MCF 10A (cell line): ENCODE measurements around the gene SPTSSA. TPM values are rescaled to one million over a fixed set of nuclear protein-coding genes. Genes with fewer than 3 reads are reported as not detected.
A peak's percentile ranks its signal among the peaks of the same experiment; 100 is the strongest.
"Not testable (repeated sequence)": the region's sequence is repeated elsewhere in the genome, so short reads cannot be mapped to it uniquely, and the experiment has no call there.

Experiments used
- BruUV-seq: library from RNA; stranded (reverse); fragments of 400-500 nt; replicated peaks from 2 replicates; lab custom pipeline; 2021; lab: Mats Ljungman, UMichigan
- CTCF ChIA-PET: fragments of 300-600 bp; sonication (Branson Sonifier 250); formaldehyde crosslinking; extraction: SDS; loops from one replicate; lab custom pipeline; 2021; ENCODE audit warnings: antibody characterized with exemption, inconsistent platforms; lab: Yijun Ruan, JAX
- POLR2A ChIA-PET: fragments of 300-600, 350-650 bp; sonication (Branson Sonifier 250); formaldehyde crosslinking; extraction: SDS; loops from one replicate; lab custom pipeline; 2020; ENCODE audit warnings: antibody characterized with exemption, inconsistent platforms; lab: Yijun Ruan, JAX
- DNase-seq: peaks from one replicate; pipeline ENCODE4 v3.0.0-alpha.2; 2018; ENCODE audit not compliant: unreplicated experiment
- H3K27ac Mint-ChIP-seq: one replicate; pipeline ENCODE4 v1.8.0; 2022; ENCODE audit warnings: mild to moderate bottlenecking, low read depth, mixed read lengths; ENCODE audit not compliant: unreplicated experiment
- H3K27me3 Mint-ChIP-seq: one replicate; pipeline ENCODE4 v1.8.0; 2022; ENCODE audit warnings: mixed read lengths; ENCODE audit not compliant: insufficient read depth, unreplicated experiment
- H3K36me3 Mint-ChIP-seq: one replicate; pipeline ENCODE4 v1.8.0; 2022; ENCODE audit warnings: mild to moderate bottlenecking, moderate library complexity, mixed read lengths; ENCODE audit not compliant: insufficient read depth, unreplicated experiment
- H3K4me1 Mint-ChIP-seq: one replicate; pipeline ENCODE4 v1.8.0; 2022; ENCODE audit warnings: mixed read lengths; ENCODE audit not compliant: insufficient read depth, unreplicated experiment
- H3K4me3 Mint-ChIP-seq: one replicate; pipeline ENCODE4 v1.8.0; 2022; ENCODE audit warnings: mild to moderate bottlenecking, moderate library complexity, mixed read lengths; ENCODE audit not compliant: unreplicated experiment
- H3K9me3 Mint-ChIP-seq: one replicate; pipeline ENCODE4 v1.8.0; 2022; ENCODE audit warnings: mixed read lengths; ENCODE audit not compliant: unreplicated experiment
- intact Hi-C: fragments of 100-400 bp; cut with micrococcal nuclease; formaldehyde crosslinking; loops from 2 replicates; pipeline ENCODE4 v1.14.1; 2022
- total RNA-seq: library from RNA; stranded (reverse); gene quantifications from 2 replicates; pipeline ENCODE4 v1.2.3, GENCODE V29; 2022
- TF ChIP-seq, protein P1 (sequence below): fragments of 200-600 bp; IDR thresholded peaks from one replicate; pipeline ENCODE4 v1.8.0; 2022; ENCODE audit warnings: antibody characterized with exemption, mild to moderate bottlenecking; ENCODE audit not compliant: unreplicated experiment

The SPTSSA gene
- total RNA-seq, 1 experiment from 2014 or later, result 30.5 TPM

DNA sequence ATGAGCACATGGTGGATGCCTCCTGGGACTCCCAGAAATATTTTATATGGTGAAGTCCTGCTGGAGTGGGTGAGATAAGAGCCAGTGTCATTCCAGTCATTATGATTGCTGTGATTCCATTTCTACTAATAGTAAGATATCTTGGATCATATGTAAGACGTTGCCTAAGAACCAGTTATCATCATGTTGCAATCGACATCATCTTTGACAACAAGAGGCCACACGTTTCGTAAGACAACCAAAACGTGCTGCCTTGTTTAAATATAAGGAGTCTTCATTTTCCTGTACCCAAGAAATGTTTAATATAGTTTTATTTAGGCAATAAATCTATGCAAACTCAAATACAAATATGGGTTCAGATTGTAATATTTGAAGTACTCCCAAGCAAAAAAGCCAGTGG is 58.4 kb downstream of the SPTSSA start:
- H3K27me3 Mint-ChIP-seq, result no peaks in the 10 kb centered on the region
- no TSS peak for BruUV-seq
- POLR2A ChIA-PET, result no interaction called here
- peaks cover 4% of the 10 kb centered on the region for H3K4me1 Mint-ChIP-seq
- TF ChIP-seq, protein P1, sequence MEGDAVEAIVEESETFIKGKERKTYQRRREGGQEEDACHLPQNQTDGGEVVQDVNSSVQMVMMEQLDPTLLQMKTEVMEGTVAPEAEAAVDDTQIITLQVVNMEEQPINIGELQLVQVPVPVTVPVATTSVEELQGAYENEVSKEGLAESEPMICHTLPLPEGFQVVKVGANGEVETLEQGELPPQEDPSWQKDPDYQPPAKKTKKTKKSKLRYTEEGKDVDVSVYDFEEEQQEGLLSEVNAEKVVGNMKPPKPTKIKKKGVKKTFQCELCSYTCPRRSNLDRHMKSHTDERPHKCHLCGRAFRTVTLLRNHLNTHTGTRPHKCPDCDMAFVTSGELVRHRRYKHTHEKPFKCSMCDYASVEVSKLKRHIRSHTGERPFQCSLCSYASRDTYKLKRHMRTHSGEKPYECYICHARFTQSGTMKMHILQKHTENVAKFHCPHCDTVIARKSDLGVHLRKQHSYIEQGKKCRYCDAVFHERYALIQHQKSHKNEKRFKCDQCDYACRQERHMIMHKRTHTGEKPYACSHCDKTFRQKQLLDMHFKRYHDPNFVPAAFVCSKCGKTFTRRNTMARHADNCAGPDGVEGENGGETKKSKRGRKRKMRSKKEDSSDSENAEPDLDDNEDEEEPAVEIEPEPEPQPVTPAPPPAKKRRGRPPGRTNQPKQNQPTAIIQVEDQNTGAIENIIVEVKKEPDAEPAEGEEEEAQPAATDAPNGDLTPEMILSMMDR, result no peak
- intact Hi-C loops, result no loop called here
- CTCF ChIA-PET, result no interaction called here
- no peak overlapping the region for H3K27ac Mint-ChIP-seq
- no peaks in the 10 kb centered on the region for H3K9me3 Mint-ChIP-seq
- H3K36me3 Mint-ChIP-seq, result no peaks in the 10 kb centered on the region
- no peak overlapping the region for H3K4me3 Mint-ChIP-seq
- DNase-seq, result peak; percentile 17

DNA sequence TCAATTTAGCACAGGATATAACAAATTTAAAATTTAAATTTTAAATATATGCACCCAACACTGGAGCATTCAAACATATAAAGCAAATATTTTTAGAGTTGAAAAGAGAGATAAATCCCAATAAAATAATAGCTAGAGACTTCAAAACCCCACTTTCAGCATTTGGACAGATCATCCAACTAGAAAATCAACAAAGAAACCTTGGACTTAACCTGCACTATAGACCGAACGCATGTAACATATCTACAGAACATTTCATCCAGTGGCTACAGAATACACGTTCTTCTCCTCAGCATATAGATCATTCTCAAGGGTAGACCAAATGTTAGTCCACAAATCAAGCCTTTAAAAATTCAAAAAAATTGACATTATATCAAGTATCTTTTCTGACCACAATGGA is 64.0 kb downstream of the SPTSSA start:
- Mint-ChIP-seq H3K4me3 (no peak overlapping the region), H3K9me3 (no peaks in the 10 kb centered on the region), H3K27me3 (peaks cover 21% of the 10 kb centered on the region), H3K27ac (no peak overlapping the region), H3K4me1 (no peaks in the 10 kb centered on the region), H3K36me3 (no peaks in the 10 kb centered on the region)
- DNase-seq, result no peak
- TF ChIP-seq, protein P1, result no peak
- BruUV-seq, result no TSS peak
- POLR2A ChIA-PET, result no interaction called here
- CTCF ChIA-PET, result no interaction called here
- intact Hi-C loops, result no loop called here

DNA sequence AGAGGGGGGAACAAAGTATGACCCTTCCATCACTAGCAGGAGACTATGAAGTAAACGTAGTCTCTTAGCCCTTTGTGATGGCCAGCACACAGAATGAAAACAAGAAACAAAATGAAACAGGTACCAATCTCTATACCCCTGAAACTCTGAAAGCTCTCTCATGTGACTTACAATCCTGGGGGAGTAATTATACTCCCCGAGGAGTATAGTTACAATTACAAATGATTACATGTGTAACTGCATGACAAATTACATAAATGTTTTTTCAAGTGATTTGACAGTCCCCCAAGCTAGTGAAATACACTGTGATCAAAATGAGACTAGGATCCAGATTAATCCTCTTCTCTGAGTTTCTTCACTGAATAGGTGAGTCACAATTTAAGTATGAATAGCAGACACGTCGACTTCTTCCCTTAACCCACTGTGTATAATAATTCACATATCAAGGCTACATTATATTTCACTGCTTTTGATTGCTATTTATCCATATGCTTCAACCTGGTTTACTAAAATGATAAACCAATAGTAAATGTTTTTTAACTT is 74.0 kb downstream of the SPTSSA start:
- H3K9me3 Mint-ChIP-seq, result no peaks in the 10 kb centered on the region
- POLR2A ChIA-PET, result interaction anchor here (1.0 kb wide), 1 partner anchor 19 kb away, joined by 3 read pairs; no protein-coding TSS in a partner anchor
- H3K27me3 Mint-ChIP-seq, result peaks cover 9% of the 10 kb centered on the region
- no TSS peak for BruUV-seq
- H3K36me3 Mint-ChIP-seq, result no peaks in the 10 kb centered on the region
- H3K4me1 Mint-ChIP-seq, result peaks cover 11% of the 10 kb centered on the region
- no peak overlapping the region for H3K4me3 Mint-ChIP-seq
- TF ChIP-seq, protein P1, result no peak
- no peak overlapping the region for H3K27ac Mint-ChIP-seq
- no peak for DNase-seq
- intact Hi-C loops, result no loop called here
- CTCF ChIA-PET, result no interaction called here

DNA sequence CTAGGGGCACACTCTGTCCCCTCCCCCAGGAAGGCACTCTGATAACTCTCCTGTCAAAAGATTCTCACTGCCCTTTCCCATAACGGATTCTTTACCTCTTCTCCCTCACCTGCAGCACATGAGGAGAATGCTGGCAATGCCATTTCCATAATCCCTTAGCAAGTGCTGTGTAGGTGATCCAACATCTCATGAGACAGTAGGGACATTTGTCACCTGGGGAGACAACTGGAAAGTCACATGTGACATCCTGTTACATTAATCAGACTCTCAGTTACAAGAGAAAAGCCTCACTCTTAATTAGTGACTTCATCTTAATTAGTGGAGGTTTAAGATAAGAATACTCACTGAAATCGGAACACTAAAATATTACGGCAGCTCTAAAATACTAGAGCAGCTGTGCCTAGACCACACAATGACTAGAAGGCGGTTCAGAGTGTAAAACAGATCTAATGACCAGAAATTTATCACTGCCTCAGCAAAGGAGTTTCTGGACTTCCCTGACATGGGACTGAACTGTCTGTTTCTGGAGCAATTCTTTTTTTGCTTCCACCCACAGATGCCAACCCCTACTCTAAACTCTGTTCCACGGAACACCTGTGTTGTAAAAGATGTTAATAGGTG is 75.1 kb downstream of the SPTSSA start:
- Mint-ChIP-seq H3K9me3 (no peaks in the 10 kb centered on the region), H3K36me3 (no peaks in the 10 kb centered on the region), H3K27me3 (no peaks in the 10 kb centered on the region), H3K27ac (no peak overlapping the region), H3K4me1 (peaks cover 11% of the 10 kb centered on the region), H3K4me3 (no peak overlapping the region)
- POLR2A ChIA-PET, result no interaction called here
- TF ChIP-seq, protein P1, result no peak
- DNase-seq, result no peak
- CTCF ChIA-PET, result no interaction called here
- no TSS peak for BruUV-seq
- intact Hi-C loops, result no loop called here

DNA sequence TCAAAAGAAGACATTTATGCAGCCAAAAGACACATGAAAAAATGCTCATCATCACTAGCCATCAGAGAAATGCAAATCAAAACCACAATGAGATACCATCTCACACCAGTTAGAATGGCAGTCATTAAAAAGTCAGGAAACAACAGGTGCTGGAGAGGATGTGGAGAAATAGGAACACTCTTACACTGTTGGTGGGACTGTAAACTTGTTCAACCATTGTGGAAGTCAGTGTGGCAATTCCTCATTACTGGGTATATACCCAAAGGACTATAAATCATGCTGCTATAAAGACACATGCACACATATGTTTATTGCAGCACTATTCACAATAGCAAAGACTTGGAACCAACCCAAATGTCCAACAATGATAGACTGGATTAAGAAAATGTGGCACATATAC is 76.2 kb downstream of the SPTSSA start:
- H3K36me3 Mint-ChIP-seq, CTCF ChIA-PET, POLR2A ChIA-PET, H3K9me3 Mint-ChIP-seq, BruUV-seq, H3K27me3 Mint-ChIP-seq, intact Hi-C loops, DNase-seq, H3K4me3 Mint-ChIP-seq, H3K27ac Mint-ChIP-seq: not testable (repeated sequence)
- peaks cover 11% of the 10 kb centered on the region for H3K4me1 Mint-ChIP-seq
